HT-29 (cell line): ENCODE results near the gene TEDDM1. TPM values are rescaled to one million over a fixed set of nuclear protein-coding genes. Genes with fewer than 3 reads are reported as not detected.

Experiments used
- total RNA-seq: library from RNA; depleted of rRNA; stranded (reverse); fragments of >200 nt; shearing (Covaris generic); gene quantifications from 2 replicates; pipeline ENCODE4 v1.2.3, GENCODE V29; 2014; rRNA removed

TEDDM1 gene
- total RNA-seq, 1 experiment from 2014 or later: not detected

Other genes starting within 250 kb of the TEDDM1 start
- 212 and 243 TPM in 2 replicates for gene GLUL, start 8.9 kb downstream of the TEDDM1 start, total RNA-seq
- gene RGSL1, start 49.5 kb upstream of the TEDDM1 start, total RNA-seq: not detected in 2 replicates
- 1.6 and 1.9 TPM in 2 replicates for gene RNASEL, start 188.6 kb upstream of the TEDDM1 start, total RNA-seq
- gene RGS16, start 203.7 kb upstream of the TEDDM1 start, total RNA-seq: 3.1 and 5.1 TPM in 2 replicates